HG03039 (cell line): Measurements from ENCODE around the gene RPS5.

ENCODE experiments used
- ATAC-seq: cut with Tn5 transposase; IDR thresholded peaks from one replicate; pipeline ENCODE4 v1.9.1; 2021; ENCODE audit warnings: mild to moderate bottlenecking, moderate library complexity; ENCODE audit not compliant: unreplicated experiment

Gene RPS5

DNA sequence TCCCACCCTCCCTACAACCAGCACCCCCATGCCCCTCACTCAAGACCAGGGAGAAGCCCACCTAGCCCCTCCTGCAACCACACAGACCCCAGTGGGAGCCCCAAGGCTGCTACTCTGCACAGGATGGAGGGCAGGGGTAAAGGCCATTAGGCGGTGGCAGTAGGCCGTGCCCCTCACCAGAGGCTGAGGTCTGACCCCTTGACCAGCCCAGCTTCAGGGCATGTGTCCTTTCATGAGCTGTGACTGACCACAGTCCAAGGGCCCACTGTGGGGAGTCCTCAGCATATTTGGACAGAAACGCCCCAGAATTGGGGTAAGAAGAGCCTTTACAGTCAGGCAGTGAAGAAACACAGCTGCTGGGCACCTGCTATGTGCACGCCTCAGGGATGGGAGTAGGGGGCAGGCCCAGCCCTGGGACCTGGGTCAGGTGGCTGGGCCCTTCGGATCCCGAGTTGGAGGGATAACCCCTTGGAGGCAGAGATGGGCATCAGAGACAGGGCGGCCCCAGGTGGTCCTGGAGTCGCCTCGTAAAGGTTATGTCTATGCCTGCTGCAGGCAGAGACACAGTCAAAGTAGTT, 1.7 kb upstream of the RPS5 start:
- no peak for ATAC-seq

DNA sequence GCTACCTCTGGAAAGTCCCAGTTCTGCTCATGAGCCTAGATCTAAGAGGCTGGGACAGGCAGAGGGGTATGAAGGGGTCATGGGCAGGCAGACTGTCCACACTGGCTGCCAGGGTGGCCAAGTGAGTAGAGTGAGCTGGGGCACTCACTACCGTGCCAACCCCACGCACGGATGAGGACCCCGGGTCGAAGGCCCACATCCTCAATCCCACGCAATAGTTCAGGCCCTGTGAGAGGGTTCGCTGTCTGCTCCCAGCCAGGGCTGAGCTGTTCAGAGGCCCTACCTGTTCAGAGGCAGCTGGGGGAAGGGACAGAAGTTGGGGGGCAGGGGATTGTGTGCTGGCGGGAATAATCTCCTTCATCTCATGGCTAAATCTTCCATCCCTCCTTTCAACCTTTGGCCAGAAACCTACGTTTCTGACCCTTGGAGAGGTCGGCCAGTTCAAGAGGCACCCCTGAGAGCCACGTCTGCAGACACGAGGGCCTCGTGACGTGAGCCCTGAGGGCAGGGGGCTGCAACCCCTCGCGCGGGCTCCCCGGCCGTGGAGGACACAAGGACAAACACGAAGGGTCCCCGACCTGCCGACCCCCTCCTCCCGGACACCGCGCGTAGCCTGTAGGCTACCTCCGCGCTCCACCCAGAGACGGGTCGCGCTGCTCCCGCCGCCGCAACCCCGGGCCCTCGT, 1.0 kb upstream of the RPS5 start:
- peak; percentile 1 for ATAC-seq

DNA sequence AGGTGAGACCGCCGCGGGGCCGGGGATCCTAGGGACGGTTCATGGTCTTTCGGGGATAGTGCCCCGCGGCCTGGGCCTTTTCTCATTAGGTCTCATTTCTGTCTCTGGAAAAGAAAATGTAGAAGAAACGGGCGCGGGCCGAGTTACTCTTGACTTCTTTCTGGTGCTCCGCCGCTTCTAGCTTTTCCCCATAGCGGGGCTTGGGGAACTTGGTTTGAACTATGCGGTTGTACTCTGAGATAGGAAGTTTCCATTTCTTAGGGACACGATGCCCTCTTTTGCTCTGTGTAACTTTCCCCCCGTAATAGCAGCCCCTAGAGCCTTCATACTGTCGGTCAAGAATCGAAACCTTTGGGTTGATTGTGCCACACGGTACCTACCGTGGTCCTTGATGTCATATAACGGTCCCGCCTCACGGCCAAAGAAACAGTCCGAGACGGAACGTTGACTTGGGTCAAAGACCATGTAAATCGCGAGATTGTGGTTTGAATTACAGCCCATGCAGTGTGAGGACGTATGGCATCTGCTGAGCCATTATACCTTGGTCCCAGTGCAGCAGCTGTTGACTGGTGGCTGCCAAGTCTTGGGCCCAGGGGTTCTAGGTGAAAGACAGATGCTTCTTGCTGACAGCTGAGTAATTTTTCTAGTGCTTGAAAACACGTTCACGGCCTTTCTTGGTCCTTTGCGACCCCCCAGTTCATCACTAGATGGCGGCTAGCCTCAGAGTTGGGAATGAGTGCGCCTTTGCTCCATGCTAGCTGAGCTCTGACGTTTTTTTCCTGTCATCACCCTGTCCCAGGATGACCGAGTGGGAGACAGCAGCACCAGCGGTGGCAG, 487 bp downstream of the RPS5 start:
- no peak for ATAC-seq

DNA sequence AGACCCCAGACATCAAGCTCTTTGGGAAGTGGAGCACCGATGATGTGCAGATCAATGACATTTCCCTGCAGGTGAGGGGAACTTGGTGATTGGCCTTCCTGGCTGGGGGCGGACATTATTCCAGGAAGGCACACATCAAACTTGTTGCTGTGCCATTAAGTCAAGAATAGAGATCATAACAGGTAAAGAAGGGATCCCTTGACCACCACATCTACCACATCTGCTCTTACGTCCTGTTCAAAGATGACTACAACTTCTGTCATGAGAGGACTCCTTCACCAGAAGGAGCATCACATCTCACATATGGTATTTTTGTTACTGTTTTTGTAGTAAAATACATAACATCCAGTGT, 1.1 kb downstream of the RPS5 start:
- ATAC-seq = no peak

DNA sequence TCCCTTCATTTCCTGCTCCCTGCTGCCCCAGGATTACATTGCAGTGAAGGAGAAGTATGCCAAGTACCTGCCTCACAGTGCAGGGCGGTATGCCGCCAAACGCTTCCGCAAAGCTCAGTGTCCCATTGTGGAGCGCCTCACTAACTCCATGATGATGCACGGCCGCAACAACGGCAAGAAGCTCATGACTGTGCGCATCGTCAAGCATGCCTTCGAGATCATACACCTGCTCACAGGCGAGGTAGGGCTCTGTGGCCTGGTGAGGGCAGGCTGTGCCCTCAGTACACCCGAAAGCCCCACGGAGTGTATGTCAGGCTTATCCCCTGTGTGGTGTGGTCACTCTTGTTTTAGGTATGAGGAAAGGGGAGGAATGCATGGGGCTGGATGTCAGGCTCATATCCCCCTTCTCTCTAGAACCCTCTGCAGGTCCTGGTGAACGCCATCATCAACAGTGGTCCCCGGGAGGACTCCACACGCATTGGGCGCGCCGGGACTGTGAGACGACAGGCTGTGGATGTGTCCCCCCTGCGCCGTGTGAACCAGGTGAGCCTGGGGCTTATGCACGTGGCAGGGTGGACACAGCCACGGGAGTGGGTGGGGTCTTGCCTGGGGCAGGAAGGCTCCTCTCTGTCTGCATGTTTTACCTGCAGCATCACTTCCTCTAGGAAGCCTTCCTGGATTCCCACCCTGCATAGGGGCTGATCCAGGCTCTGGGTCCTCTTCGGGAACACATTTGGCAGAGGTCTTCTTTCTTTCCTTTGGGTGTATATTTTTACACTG, 6.1 kb downstream of the RPS5 start:
- ATAC-seq = no peak

DNA sequence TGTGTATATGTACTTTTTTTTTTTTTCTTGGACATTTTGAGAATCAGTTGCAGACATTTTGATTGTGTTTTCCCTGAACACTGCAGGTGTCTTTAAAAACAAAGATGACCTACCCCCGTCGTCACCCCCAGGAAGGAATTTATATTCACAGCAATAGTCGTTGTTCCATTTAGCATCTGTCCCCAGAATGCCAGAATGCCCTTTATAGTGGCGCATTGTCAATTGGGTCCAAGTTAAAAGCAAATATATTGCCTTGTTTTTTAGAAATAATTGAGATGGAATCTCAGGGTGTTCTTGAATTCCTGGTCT, 6.6 kb downstream of the RPS5 start:
- no peak for ATAC-seq

DNA sequence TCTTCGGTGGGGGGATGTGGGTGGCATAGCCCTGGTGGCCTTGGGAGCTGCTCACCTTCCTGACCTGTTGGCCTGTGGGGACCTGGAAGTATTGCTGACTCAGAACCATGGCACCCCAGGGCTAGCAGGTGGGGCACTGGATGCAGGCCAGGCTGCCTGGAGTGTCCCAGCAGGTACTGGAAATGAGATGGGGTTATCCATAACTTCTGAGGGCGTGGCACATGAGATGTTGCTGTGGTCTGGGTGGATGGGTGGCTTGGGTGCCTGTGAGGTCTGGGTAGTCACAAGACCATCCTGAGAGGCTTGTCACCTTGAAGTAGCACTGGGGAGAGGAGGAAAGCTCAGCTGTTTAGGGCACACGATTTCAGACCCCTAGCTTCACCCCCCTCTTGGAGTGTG, 7.8 kb downstream of the RPS5 start:
- no peak for ATAC-seq

DNA sequence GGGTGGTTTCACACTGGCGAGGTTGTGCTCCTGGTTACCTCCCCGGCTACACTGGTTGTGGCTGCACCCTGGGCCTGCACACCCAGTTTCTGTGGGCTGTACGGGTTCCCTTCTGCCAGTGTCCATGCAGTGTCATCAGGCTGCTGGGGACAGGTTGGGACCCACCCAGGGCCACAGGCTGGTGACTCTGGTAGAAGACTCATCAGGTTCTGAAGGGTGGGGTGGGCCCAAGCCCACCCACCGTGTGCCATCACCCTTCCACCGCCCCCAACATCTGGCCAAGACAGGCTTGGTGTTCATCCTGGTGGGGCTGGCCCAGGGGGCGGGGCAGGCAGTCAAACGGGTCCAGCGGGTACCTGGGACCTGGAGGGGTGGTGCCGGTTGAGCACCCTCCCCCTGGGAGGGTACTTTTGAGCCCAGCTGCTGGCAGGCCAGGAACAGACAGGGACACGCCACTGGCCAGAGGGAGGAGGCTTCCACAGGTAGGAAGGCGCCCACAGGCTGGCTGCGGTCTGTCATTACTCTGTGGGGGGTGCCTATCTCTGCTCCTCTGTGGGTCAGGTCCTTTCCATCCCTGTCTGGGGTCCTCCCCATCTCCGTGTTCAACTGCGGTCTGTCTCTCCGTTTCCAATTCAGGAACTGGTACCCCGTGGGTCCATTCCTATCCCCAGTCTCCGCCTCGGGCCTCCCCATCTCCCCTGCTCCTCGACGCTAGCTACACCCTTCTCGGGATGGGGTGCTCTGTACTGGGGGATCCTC, 8.3 kb downstream of the RPS5 start, which contains the start of gene RNF225:
Gene RNF225, plus strand, starts transcription at position 437 of the 759 bp plus-strand sequence. CDS start 434 bp downstream, outside the sequence.
- ATAC-seq = no peak

DNA sequence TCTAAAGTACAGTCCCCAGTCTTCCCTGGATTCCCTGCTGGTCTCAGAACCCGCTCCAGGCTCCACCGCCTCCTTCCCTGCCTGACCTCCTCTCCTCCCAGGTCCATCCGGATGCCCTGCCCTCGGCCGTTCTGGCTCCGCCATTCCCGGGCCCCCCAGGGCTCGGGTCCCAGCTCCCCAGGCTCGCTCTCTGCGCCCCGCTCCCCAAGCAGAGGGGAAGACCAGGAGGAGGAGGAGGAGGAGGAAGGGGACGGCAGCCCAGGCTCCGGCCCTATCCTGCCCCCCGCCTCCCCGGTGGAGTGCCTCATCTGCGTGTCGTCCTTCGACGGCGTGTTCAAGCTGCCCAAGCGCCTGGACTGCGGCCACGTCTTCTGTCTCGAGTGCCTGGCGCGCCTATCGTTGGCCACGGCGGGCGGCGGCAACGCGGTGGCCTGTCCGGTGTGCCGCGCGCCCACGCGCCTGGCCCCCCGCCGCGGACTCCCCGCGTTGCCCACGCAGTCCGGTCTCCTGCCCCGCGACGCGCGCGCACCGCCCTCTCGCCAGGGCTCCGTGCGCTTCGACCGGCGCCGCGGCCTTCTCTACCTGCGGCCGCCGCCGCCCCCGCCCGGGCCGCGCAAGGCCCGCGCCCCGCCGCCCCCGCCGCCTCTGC, 9.0 kb downstream of the RPS5 start:
- ATAC-seq = no peak

DNA sequence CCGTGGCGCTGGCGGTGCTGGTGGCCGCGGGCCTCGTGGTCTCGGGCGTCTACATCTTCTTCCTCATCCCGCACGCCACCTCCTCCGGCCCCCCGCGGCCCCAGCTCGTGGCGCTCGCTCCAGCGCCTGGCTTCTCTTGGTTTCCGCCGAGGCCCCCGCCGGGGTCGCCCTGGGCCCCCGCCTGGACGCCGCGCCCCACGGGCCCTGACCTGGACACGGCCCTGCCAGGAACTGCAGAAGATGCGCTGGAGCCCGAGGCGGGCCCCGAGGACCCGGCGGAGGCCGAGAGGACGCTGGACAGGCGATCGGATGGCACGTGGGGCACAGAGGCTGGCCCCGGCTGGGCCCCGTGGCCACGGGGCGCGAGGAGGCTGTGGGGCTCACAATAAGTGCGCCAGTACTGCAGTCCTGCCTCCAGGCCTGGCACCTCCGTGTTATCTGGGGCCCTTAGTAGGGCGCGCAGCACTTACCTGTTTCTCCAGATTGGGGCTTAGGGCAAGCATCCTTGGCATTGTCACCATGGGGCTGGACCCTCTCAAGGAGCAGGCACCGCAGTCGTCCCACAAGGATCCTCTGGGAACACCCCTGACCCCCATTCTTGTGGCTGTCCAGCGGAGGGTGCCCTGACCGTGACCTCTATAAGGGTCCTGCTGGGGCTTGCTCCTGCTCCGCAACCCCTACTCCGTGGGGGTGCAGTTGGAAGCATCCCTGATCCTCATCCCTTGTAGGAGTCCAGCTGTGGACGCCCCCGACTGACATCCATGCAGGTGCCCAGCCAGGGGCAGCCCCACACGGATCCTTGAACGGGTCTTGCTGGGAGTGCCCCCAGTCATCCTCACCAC, 9.8 kb downstream of the RPS5 start:
- no peak for ATAC-seq

DNA sequence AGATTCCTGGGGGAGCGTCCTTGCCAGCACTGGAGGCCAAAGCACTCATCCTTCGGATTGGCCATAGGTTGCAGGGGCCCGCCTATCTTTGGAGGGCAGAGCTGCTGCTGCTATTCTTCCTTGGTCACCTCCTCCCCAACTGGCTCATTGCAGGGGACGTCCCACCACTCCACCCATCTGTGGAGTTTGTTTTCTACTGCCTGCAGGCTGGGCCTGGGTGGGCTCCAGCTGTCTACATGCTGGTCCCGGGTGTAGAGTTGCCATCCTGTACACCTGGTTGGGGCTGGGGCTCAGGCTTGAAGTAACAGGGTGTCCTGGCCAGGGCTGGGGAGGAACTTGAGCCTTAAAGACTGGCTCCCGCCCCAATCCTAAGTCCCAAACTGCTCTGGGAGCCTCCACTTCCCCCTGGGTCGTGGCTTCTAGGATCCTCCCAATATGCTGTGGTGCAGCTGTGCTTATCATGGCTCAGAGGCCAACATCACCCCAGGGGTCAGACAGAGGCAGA, 10.5 kb downstream of the RPS5 start:
- ATAC-seq = no peak

DNA sequence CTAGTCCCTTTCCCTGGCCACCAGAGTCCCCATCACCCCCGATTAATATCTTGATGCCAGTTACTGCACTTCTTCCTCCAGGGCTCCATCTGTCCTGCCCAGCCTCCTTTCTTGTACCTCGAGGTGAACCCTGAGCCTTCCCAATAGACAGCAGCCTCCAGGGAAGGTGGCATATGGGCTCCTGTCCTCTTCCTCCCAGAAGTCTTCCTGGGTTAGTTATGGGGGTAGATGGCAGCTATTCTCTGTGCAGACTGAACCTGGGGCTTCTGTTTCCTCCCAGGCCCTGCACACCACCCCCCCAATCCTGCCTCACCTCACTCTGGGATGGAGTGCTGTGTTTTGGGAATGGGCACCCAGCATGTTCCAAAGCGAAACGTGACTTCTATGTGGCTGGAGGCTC, 11.0 kb downstream of the RPS5 start:
- ATAC-seq = no peak

DNA sequence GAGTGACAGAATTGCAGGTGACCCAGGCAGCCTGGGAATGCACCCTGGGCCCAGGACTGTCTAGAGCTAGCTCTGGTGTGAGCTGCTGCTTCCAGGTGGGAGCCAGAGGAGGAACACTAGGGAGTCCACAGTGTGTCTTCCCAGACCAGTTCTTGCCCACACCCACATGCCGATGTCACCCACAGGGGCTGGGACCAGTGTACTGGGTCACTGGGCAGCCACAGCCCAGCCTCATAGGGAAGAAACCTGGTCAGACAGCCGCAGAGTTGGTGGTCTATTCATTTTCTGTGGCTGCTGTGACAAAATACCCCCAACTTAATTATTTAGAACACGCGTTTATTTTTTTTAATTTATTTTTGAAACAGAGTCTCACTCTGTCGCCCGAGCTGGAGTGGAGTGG, 11.5 kb downstream of the RPS5 start:
- ATAC-seq = no peak

DNA sequence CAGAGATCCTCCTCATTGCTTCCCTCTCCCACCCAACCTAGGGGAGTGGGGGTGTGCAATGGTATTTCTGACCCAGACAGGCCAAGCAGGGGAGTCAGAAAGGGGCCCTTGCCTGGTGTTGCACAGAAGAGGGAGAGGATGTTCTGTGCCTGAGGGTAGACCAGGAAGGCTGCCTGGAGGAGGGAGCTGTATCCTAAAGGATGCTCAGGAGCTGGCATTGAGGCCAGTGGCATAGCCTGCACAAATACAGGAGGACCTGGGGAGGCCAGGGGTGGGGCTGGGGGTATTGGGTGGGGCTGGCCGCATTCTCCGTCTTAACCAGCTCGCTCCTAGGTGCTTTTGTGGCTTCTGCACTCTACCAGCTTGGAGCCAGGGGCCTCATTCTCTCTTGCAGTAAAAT, 12.8 kb downstream of the RPS5 start:
- no peak for ATAC-seq

DNA sequence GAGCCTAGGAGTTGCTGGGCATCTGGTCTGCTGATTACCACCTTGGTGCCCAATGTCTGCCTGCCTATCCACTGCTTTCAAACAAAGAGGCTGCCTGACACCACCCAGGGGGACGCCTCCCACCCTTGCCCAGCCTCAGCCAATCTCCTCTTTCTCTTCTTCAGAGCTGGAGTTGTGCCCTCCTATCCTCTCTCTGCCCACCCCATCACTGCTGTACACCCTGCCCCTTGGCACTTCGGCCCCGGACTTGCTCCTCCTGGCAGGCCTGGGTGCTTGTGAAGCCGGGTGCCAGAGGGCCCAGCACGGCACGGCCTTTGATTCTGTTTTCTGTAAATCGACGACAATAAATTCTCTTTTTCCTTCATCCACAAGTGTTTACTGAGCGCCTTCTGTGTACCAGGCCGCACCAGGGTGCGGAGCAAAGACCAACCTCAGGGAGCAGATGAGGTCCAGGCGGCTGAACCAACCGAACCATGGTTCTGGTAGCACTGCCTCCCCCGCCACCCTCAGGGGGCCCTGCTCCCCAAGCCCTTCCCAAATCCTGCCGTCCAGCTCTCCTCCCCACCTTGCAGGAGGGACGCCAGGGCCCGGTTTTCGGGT, 13.3 kb downstream of the RPS5 start:
- ATAC-seq = no peak

DNA sequence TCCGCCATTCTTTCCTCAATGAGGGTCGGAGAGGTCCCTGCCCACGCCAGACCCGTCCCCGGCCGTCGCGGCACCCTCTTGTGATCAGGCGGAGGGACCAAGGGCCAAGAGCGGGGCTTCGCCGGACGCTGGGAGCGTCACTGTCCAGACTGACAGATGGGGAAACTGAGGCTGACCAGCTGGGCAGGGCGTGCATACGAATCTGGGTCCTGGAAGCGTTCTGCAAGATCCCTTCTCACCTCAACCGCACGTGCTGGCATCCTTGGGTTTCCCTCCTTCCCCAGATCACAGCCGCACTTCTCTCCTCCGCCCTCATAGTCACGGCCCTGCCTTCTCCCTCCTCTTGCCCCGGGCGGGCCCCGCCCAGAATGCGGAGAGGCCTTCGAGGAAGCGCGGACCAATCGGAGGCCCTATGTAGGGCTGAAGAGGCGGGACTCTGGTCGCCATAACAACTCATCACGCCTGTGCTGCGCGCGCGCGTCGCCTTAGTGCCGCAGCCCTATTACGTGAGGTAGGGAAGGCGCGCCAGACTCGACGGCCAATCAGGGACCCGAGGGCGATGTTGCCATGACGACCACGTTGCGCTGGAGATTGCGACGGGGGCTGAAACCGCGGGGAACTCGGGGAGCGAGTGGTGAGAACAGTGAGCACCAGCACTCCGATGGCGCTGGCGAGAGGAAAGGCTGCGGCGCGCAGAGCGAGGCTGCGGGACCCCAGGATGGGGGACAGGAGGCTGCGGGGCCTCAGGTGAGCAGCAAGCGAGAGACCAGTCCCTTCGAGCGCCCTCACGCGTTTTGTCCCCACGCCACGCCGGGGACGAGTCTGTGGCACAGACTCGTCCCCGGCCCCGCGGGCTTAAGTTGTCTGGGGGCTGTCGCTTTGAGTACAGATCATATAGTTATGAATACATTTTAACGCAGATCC, 14.1 kb downstream of the RPS5 start:
- ATAC-seq = peak; percentile 95

DNA sequence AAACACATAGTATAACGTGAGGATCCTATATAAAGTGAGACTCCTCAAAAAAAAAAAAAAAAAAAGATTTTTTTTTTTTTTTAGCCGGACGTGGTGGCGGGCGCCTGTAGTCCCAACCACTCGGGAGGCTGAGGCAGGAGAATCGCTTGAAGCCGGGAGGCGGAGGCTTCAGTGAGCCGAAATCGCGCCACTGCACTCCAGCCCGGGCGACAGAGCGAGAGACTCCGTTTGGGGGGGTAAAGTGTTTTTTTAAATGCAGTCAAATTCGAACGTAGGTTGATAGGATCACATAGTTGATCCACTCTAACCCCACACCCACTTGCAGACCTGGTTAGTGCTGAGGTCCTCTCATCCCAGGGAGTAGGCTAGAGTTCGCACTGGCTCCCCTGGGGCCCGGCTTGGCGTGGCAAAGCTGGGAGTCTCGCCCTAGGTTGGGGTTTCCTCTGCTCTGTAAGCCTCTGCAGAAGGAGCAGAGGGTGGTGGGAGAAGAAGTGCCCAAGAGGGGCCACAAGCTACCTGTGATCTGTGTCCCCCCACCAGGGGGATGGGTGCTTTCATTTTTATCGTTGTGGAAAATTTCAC, 14.9 kb downstream of the RPS5 start:
- ATAC-seq = no peak
